Stimulated activated CD8-positive, alpha-beta memory T cell treated with anti-CD3 and anti-CD28 coated beads, Interleukin-7, amount 100 ng/mL, for 24 hours (primary cell): ENCODE data around the gene ROR1.

Source experiments
- DNase-seq: peaks from one replicate; pipeline ENCODE4 v3.0.0-alpha.2; 2020; ENCODE audit warnings: low read depth

ROR1 gene

GRCh38 chr1:63980740-63981407 is 207.1 kb downstream of the ROR1 start:
- no peak for DNase-seq

DNA sequence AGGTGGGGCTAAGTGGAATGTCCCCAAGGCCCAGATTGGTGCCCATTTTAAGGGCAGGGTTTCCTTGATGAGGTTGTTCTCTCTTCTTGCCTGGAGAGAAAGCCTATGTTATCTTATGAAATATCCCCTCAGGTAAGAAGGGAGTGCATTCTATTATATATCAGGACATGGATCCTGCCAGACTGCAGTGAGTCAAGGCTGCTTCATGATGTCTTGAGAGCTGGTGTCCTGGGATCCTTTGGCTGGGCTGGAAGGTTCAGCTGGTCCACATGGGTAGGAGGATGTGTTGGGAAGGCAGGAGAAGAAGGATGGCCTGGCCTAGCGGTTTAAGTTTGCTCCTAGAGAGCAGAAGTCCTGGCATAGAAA is 207.6 kb downstream of the ROR1 start:
- DNase-seq, result no peak

- no peak for DNase-seq
Observed at GRCh38 chr1:63982201-63982600, 208.4 kb downstream of the ROR1 start.

DNA sequence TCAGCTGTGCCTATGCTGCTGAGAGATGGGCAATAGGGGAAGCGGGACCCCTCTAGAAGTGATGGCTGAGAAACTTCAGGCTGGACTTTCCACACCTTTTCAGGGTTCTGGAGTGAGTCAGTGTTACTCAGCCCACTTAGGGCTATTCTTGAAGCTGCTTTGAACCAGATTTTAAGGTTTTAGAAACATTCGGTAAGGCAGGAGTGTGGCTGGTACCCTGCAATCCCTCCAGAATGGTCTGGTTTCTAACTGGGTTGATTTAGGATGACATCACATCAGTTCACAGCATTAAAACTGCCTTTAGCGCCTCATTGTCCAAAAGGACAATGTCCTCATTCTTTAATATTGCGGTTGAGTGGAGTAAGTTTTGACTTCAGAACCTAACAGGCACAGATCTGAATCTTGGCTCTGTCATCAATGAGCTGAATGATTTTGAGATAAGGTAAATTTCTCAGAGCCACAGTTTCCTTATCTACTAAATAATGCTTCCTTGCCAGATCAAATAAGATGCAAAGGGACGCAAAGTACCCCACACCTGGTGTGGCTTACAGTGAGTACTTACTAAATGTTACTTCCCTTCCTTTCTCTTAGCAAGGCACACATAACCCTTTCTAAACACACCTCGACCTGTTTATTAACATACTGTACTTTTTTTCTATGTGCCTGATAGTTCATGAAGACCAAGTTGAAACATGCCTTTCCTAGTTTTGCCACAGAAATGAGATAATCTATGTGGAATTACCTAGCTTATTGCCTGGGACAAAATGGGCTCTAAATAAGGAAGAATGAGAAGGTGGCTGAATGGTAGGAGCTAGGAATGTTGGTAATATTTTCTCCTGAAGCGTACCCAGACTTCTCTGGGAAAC is 209.8 kb downstream of the ROR1 start:
- no peak for DNase-seq

- no peak for DNase-seq
Observed at GRCh38 chr1:63984257-63984929, 210.6 kb downstream of the ROR1 start.

- no peak for DNase-seq
Observed at GRCh38 chr1:63984930-63985290, 211.1 kb downstream of the ROR1 start.

- no peak for DNase-seq
Observed at GRCh38 chr1:63987014-63987627, 213.3 kb downstream of the ROR1 start.

DNA sequence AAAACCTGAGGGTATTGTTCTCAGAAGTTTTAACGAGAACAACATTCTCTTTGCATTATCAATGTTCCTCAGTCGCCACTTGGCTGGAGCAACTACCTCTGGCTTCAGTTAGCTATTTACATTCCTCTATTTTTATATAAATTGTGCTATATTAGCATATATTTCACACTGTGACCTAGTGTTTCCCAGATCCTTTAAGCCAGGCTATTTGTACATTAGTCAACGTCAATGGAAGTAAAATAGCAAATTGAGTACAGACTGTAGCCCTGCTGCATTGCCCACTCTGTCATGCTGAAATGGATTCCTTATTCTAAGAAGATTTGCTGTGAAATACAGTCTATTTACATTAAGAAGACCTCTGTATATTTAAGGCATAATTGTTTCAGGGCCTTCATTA is 213.8 kb downstream of the ROR1 start:
- DNase-seq, result no peak

DNA sequence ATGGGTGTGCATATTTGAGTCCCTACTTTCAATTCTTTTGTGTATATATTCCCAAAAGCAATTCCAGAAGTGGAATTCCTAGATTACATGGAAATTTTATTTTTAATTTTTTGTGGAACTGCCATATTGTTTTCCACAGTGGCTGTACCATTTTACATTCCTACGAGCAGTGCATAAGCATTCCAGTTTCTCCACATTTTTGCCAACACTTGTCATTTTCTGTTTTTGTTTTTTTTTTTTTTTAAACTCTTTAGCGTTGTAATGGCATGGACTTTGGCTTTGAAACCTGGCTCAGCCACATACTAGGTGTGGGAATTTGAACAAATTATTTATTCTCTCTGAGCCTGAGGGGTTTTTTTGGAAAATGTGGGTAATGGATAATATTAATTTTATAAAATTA is 215.1 kb downstream of the ROR1 start:
- no peak for DNase-seq

DNA sequence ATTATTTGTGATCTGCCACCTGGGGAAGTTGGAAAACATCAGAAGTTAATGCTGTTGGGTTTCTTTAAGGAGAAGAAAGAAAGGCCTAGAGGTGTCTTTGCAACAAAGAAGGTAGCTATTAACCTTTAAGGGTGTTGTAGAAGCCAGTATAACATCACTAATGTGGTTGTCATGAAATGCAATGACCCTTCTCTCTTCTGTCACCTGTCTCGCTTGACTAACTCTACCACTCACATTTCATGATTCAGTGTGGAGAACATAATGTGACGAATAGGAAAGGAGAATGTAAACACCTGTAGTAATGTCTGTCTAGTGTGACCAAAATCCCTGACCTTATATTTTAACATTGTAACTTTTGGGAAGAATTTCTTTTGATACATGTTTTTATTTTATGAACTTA is 217.9 kb downstream of the ROR1 start:
- DNase-seq, result no peak

GRCh38 chr1:64000021-64000420 is 226.2 kb downstream of the ROR1 start:
- no peak for DNase-seq

- no peak for DNase-seq
Observed at GRCh38 chr1:64001038-64001437, 227.2 kb downstream of the ROR1 start.

- DNase-seq, result no peak
Observed at GRCh38 chr1:64004451-64005025, 230.7 kb downstream of the ROR1 start.

DNA sequence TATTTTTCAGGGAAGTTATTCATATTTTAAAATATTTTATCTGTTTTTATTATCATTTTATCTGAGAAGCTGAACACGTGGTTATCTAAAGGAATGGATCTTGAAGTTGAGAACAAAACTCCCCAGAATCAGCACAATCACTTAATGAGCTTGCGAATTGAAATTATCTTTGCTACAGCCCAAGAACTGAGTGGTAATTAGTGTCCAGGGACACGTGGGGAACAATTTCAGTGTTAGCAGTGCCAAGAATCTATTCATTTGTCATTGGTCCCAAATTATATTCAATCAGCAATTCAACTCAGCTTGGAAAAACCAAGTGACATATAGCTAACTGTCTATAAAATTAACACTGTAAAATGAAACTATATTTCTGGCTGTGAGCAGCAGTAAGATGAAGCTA is 232.0 kb downstream of the ROR1 start:
- DNase-seq, result no peak

GRCh38 chr1:64006276-64007051 is 232.6 kb downstream of the ROR1 start:
- DNase-seq, result no peak

DNA sequence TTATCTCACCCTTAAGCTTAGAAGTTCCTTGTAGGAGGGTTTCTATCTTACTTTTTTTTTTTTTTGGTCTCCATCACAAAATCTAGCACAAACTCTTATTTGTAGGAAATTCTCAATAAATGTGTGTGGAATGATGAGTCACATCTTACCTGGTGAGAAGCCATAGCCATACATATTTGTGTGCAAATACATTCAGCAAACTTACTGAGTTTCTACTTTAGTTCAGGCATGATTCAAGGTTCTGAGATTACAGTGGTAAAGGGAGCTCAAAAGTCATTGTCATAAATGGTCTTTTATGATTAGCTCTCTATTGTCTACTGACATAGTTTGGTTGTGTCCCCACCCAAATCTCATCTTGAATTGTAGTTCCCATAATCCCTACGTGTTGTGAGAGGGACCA is 236.5 kb downstream of the ROR1 start:
- no peak for DNase-seq

GRCh38 chr1:64013395-64013794 is 239.6 kb downstream of the ROR1 start:
- no peak for DNase-seq

DNA sequence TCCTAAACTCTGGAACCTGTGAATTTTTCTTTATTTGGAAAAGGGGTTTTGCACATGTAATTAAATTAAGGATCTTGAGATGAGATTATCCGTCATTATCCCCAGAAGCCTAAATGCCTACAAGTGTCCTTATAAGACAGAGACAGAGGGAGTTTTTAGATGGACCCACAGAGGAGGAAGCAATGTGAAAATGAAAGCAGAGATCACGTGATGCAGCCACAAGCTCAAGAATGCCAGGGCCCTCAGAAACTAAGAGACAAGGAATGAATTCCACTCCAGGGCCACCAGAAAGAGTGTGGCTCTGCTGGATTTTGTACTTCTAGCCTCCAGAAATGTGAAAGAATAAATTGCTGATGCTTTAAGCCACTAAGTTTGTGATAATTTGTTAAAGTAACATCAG is 246.0 kb downstream of the ROR1 start:
- no peak for DNase-seq

GRCh38 chr1:64021066-64021465 is 247.2 kb downstream of the ROR1 start:
- DNase-seq, result no peak

GRCh38 chr1:64025051-64025450 is 251.2 kb downstream of the ROR1 start:
- no peak for DNase-seq

- no peak for DNase-seq
Observed at GRCh38 chr1:64029037-64029436, 255.2 kb downstream of the ROR1 start.

DNA sequence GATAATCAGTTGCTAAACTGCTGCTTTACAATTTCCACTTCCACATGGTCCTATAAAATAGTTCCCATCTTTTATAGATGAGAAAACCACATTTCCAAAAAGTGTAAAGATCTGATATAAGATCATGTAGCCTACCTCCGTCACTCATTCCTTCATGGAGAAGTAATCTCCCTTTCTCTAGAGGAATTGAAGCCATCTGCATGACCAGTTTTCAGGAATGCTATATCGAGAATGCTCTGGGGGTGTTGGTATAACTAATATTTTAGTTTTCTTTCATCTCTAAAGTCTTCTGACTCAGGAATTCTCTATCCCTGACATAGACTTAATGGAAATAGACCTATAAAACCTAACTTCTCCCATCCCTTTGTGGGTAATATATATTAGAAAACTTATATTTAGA is 256.6 kb downstream of the ROR1 start:
- DNase-seq, result no peak
